ENCODE data around the gene LGSN. TPM values are rescaled to one million over a fixed set of nuclear protein-coding genes. Genes with fewer than 3 reads are reported as not detected.
"Not testable (repeated sequence)": the region's sequence is repeated elsewhere in the genome, so short reads cannot be mapped to it uniquely, and the experiment has no call there.

Gene LGSN, protein sequence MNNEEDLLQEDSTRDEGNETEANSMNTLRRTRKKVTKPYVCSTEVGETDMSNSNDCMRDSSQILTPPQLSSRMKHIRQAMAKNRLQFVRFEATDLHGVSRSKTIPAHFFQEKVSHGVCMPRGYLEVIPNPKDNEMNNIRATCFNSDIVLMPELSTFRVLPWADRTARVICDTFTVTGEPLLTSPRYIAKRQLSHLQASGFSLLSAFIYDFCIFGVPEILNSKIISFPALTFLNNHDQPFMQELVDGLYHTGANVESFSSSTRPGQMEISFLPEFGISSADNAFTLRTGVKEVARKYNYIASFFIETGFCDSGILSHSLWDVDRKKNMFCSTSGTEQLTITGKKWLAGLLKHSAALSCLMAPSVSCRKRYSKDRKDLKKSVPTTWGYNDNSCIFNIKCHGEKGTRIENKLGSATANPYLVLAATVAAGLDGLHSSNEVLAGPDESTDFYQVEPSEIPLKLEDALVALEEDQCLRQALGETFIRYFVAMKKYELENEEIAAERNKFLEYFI
- not detected for total RNA-seq

DNA sequence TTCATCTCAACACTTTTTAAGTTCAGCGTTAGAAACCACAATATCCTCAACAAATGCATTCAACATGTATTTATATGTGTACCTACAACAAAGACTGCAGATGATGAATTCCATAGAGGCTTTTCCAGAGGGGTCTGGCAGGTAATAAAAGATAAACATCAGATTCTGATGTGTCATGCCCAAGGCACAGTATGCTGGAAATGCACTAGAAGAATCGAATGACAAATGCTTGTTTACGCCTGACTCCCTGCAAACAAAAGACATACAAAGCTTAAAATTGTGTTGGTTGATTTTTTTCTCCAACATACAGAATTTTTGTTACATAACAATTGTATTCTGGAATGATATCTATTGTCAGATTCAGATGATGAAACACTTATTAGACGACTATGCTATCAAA is at the start of gene LGSN:
Gene LGSN (minus strand): TSS at position 45 of the 400 bp plus-strand sequence. CDS start 40 bp downstream, at position 5.
- Histone ChIP-seq H3K4me1 (no peaks in the 10 kb centered on the region), H3K4me3 (no peak within 1 kb of the TSS), H3K9me3 (no peaks in the 10 kb centered on the region), H3K36me3 (no peaks in the 10 kb centered on the region), H3K27ac (no peak within 1 kb of the TSS), H3K27me3 (no peaks in the 10 kb centered on the region)
- 80 to 82% methylated on average over 4 of the region's 4 CpGs for WGBS, 2 donors (ENCODE audit: low coverage in 1 of 2)
- no peak for ATAC-seq
- TF ChIP-seq POLR2AphosphoS5 (IDR thresholded peaks at IDR 0.05) (no peak), EP300 (IDR thresholded peaks at IDR 0.05) (no peak), CTCF (IDR thresholded peaks at IDR 0.05) (no peak), POLR2A (IDR thresholded peaks at IDR 0.05) (no peak)

DNA sequence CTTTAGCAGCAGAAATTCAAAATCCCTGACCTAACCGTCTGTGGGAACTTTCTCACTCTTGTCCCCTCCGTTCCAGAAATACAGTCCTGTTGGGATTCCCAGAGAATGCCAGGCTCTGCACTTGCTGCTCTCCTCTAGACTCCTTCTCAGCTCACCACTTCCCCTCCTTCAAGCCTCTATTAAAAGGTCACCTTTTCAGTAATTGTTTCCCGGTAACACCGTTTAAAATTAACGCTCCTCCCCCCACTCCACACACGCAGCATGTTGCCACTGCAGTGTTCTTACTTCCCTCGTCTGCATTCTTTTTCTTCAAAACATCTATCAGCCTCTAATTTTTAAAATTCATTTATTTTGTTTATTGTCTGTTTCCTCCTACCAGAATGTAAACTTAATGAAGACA is 48.6 kb upstream of the LGSN start:
- Histone ChIP-seq H3K4me1 (no peaks in the 10 kb centered on the region), H3K36me3 (no peaks in the 10 kb centered on the region), H3K27me3 (no peaks in the 10 kb centered on the region), H3K4me3 (no peak overlapping the region), H3K9me3 (no peaks in the 10 kb centered on the region), H3K27ac (no peak overlapping the region)
- 50 to 64% methylated on average over 2 to 7 of the region's 7 CpGs for WGBS, 2 donors (ENCODE audit: low coverage in 1 of 2)
- TF ChIP-seq POLR2AphosphoS5 (IDR thresholded peaks at IDR 0.05) (no peak), EP300 (IDR thresholded peaks at IDR 0.05) (no peak), POLR2A (IDR thresholded peaks at IDR 0.05) (no peak), CTCF (IDR thresholded peaks at IDR 0.05) (no peak)
- no peak for ATAC-seq

DNA sequence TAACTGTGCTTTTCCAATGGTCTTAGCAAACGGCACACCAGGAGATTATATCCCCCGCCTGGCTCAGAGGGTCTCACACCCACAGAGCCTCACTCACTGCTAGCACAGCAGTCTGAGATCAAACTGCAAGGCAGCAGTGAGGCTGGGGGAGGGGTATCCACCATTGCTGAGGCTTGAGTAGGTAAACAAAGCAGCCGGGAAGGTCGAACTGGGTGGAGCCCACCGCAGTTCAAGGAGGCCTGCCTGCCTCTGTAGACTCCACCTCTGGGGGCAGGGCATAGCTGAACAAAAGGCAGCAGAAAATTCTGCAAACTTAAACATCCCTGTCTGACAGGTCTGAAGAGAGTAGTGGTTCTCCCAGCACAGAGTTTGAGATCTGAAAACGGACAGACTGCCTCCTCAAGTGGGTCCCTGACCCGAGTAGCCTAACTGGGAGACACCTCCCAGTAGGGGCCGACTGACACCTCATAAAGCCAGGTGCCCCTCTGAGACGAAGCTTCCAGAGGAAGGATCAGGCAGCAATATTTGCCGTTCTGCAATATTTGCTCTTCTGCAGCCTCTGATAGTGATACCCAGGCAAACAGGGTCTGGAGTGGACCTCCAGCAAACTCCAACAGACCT is 42.8 kb upstream of the LGSN start:
- 88 to 91% methylated on average over 4 of the region's 10 CpGs for WGBS, 2 donors (ENCODE audit: low coverage in 1 of 2)
- not testable (repeated sequence) for H3K4me1 ChIP-seq, H3K27me3 ChIP-seq, ATAC-seq, H3K27ac ChIP-seq, H3K4me3 ChIP-seq, H3K9me3 ChIP-seq, H3K36me3 ChIP-seq

DNA sequence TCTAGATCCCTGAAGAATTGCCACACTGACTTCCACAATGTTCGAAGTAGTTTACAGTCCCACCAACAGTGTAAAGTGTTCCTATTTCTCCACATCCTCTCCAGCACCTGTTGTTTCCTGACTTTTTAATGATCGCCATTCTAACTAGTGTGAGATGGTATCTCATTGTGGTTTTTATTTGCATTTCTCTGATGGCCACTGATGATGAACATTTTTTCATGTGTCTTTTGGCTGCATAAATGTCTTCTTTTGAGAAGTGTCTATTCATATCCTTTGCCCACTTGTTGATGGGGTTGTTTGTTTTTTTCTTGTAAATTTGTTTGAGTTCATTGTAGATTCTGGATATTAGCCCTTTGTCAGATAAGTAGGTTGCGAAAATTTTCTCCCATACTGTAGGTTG is 37.6 kb upstream of the LGSN start:
- H3K4me1 ChIP-seq, H3K9me3 ChIP-seq, H3K27me3 ChIP-seq, H3K36me3 ChIP-seq, H3K4me3 ChIP-seq, H3K27ac ChIP-seq, ATAC-seq: not testable (repeated sequence)
- 83 to 97% methylated on average over 1 to 3 of the region's 3 CpGs for WGBS, 2 donors (ENCODE audit: low coverage in 1 of 2)

GRCh38 chr6:63355632-63356031 is 35.8 kb upstream of the LGSN start:
- no peaks in the 10 kb centered on the region for H3K27me3 ChIP-seq
- no peak overlapping the region for H3K27ac ChIP-seq
- no peak for ATAC-seq
- no peaks in the 10 kb centered on the region for H3K9me3 ChIP-seq
- H3K4me1 ChIP-seq, result peaks cover 0 to 6% (median 0%) of the 10 kb centered on the region in 3 donors
- H3K36me3 ChIP-seq, result no peaks in the 10 kb centered on the region
- TF ChIP-seq EP300 (IDR thresholded peaks at IDR 0.05) (no peak), POLR2AphosphoS5 (IDR thresholded peaks at IDR 0.05) (no peak), CTCF (IDR thresholded peaks at IDR 0.05) (no peak)
- H3K4me3 ChIP-seq, result no peak overlapping the region
- WGBS, 2 donors (ENCODE audit: low coverage in 1 of 2), result 78 to 86% methylated on average over 4 of the region's 4 CpGs

DNA sequence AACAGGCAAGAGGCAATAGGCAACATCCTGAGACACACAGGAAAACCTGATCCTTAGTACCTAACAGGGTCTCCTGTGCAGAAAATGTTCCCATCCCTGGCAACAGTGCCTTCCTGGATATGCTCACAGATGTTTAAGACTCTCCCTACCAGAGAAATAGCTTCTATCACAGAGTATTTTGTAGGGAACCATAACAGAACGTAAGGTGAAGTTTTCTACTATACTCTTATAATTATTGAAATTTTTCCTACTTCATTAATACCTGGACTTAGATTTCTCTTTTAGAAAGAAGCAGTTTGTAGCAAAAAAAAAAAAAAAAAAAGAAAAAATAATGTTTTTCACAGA is 33.5 kb upstream of the LGSN start:
- Histone ChIP-seq H3K27me3 (no peaks in the 10 kb centered on the region), H3K4me3 (no peak overlapping the region), H3K9me3 (no peaks in the 10 kb centered on the region), H3K36me3 (no peaks in the 10 kb centered on the region), H3K4me1 (peaks cover 0 to 6% (median 0%) of the 10 kb centered on the region in 3 donors), H3K27ac (no peak overlapping the region)
- ATAC-seq, result no peak
- 33 to 71% methylated on average over 1 of the region's 1 CpG for WGBS, 2 donors (ENCODE audit: low coverage in 1 of 2)
- TF ChIP-seq CTCF (IDR thresholded peaks at IDR 0.05), result no peak
- TF ChIP-seq POLR2AphosphoS5 (IDR thresholded peaks at IDR 0.05), result no peak
- no peak for TF ChIP-seq EP300 (IDR thresholded peaks at IDR 0.05)
- TF ChIP-seq POLR2A (IDR thresholded peaks at IDR 0.05), result no peak
